Non-pigmented ciliary epithelial cell (primary cell): ENCODE results near the gene TSHZ2.

ENCODE experiments used
- DNase-seq: peaks from one replicate; pipeline ENCODE4 v3.0.0-alpha.2; 2010; ENCODE audit warnings: low read depth

The TSHZ2 gene

DNA sequence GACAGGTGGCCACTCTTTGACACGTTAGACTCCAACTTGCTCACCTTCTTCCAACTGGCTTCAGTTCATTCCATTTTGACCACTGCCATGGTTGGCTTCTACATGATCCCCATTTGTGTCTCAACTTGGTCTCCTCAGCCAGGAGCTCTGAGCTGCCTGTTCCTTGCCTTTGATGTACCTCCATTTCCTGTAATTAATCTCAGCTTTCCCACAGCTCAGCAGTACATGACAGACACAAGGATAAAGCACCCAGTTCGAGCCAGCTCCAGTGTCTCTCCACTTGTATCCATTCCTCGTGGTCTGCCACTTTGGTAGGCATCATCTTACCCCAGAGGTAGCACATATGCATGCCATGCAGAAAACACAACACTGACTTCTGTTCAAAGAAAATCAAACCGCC is 161.0 kb downstream of the TSHZ2 start:
- DNase-seq, result no peak

DNA sequence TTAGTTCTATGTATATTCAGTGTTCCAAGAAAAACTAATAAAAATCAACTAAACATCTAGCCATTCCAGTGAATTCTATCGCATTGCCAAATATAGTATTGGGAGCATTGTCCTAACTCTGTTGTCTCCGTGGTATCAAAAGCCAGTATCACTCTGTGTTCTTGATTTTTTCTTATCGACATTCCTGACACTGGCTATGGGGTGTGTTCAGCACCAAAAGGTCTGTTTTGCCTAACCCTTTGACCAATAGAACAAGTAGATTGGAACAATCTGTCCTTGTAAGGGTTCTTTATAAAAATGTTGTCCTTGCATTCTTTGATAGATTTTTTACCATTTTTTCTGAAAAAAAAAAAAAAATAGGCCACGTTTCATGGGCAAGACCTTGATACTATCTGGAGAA is 161.5 kb downstream of the TSHZ2 start:
- DNase-seq, result no peak

DNA sequence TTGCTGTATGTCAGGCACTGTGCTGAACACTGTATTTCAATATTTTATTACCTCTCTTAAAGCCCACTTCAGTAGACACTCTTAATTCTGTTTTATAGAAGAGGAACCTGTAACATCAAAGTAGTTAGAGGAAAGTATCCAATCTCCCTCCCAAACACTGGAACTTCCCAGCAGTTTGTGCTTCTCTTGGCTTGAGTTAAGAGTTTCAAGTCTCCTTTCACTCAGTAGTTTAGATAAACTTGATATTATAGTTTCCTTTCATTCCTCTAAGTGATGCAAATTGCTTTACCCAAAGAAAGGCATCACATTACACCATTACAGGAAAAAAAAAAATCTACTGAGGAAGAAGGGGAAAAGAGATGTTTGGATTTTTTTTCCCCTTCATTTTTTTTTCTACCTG is 164.3 kb downstream of the TSHZ2 start:
- DNase-seq, result no peak

DNA sequence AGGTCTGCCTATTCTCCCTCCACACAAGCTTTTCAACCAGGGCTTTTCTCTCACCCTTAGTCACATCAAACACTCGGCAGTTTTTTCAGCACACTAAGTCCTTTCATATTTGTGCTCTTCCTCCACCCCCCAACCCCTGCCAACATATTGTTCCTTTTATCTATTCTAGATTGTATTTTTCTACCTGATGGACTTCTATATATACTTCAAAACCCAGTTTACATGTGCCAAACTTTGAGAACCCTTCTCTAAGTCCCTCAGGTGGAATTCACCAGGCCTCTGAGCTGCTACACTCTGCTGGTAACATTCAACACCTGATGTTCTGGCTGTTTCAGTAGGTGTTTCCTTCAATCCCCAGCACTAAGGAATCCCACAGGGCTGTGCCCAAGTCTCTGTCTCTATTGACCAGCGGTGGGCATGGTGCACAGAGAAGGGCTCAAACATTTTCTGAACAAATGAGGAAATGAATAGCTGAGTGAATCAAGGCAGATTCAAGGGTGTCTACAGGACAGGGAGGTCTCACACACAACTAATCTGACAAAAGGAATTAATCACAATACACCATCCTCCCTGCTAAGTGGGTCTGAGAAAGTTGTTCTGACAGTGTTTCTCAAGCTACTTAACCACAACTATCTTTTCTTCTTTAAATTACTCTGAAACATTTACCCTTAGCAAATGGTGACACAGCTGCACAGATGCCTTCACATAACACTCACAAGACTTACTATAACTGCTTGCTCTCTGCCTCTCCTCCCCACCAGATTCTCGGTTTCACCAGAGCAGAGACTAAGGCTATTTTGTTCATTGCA is 166.5 kb downstream of the TSHZ2 start:
- no peak for DNase-seq

DNA sequence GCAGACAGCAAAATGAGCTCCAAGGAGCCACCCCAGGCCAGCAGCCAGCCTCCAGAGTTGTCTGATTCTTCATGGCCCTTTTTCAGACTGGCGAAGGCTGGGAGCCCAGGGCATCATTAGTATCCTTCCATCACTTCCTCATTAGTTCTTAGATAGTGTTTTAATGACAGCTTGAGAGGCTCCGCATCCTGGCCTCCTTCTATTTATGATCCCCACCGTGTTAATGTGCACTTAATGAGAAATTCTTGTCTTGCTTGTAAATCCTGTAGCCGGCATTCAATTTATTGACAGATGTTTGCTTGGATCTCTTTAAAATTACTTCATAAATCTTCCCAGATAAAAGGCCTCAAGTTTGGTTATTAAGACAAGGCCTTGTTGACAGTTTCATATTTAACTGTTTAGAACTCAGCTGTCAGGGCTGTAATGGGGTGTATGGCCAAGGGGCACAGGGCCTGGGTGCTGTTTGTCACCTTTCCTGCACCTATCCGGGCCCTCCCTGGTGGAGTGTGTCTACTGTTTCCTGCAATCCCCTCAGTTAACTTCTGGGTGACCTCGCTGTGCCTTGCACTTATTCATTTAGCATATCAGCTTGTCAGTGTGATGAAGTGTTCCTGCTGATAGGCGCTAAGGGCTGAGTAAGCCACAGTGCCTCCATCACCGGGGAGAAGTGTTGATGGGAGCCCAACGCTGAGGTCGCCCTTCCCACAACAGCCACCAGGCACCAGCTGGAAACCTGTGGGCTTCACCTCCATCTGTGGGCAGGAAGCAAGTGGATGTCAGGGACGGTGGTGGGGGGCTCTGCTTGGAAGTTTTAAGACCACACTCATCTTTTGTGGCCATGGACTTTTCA is 169.3 kb downstream of the TSHZ2 start:
- DNase-seq, result no peak

DNA sequence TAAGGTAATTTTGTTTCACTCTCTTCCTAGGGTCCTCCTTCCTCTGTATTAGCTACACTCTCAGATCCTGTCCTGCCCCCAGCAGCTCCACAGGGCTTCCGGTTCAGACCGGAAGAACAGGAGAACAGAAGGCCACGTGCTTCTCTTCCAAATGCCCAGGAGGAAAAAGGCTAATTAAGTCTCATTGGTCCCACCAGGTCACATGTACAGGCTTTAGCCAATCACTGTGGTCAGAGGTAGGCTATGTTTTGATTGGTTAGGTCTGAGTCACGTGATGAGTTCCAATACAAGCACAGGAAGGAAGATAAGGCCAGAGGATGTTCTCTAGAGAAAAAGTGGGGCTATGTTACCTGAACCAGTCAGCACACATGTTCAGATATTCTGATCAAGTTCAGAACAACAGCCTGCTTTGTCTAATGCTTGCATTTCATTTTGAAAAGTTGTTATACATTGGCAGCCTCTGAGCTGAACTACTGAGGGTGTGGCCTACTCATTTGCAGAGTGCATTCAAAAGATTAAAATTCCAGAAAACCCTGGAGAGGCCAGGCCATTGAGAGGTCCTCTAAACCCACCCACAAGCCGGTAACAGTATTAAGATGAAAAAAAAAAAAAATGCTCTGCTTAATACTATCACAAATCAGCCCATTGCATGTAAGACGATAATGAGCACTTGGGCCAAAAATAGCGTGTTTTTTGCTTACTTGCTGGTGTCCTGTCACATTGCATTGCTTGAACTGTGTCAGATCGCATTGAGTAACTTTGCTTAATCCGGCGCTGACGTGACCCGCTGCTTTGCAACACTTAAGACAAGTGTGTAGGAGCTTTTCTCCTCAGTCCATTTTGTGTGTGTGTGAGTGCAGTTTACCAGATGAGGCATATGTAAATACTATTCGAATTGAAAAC is 170.3 kb downstream of the TSHZ2 start:
- DNase-seq, result no peak

DNA sequence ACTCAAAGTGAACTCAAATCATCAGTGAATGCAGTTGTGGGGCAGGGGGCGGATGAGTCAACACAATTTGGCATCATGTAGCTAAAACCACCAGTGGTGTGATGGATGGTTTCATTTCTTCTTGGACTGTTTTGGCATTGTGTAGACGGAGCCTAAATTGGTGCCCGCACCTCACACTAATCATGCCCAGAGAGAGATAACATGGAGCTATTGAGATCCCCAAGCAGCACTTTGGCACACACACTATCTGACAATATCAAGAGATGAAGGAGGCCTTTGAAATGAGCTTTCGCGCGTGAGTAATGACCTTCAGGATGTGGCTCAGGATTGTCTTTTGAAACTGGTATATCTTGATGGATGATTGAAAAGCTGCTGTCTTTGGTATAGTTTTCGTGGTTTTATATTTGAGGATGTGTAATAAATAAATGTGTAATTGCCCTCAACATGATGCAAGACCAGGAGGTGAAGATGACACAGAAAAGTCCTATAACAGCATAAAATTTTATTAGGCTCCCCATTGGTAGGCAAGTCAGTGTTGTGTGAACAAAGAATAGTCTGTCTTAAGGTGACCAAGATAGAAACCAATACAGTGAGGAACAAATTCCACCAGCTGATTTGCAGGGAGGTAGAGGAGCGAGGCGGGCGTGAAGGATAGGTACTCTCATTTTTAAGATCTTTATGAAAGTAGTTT is 174.2 kb downstream of the TSHZ2 start:
- no peak for DNase-seq

DNA sequence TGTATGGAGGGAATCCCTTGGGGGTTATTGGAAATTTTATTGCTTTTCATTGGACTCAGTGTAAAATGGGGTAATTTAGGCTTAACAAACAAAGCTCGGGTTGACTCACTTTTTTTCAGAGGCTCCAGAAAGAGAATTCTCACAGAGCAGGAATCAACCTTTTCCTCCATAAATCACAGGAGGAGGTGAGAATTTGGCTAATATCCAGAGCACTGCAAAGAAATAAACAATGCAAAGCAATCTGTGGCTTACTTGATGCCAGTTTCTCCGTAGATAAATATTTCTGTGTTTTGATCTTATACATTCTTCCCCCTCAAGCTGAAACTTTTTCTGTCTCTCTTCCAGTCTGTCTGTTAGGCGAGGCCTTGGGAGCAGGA is 176.6 kb downstream of the TSHZ2 start:
- no peak for DNase-seq

DNA sequence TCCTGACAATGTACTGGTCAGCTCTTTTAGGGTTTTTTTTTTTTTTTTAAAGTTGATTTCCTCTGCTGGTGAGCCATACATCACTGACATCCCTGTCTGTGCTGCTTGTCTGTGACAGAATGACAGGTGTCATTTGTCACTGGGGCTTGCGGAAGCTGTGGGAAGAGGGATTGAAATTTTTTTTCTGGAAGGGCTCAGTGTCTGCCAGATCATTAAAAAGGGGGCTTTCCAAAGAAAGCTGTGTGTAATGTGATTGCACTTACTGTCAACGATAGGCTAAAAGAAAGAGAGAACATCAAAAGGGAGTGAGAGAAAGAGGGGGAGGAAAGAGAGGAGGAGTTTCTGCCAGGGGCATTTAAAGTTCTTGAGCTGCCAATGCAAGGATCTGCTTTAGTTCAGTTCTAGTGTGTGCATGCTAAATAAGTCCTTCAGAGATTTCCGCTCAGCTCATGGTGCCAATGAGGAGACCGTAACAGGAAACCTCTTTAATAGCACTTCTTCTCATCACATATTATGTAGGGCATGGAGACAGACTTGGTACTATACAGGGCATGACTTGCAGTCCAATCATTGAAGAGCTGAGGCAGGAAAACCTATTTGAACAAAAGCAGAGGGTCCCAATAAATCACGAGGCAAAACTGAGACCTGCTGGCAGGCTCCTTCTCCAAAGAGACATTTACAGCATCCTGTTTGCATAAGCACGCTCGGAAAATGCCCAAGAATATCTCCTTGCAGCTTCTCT is 177.2 kb downstream of the TSHZ2 start:
- DNase-seq, result no peak

DNA sequence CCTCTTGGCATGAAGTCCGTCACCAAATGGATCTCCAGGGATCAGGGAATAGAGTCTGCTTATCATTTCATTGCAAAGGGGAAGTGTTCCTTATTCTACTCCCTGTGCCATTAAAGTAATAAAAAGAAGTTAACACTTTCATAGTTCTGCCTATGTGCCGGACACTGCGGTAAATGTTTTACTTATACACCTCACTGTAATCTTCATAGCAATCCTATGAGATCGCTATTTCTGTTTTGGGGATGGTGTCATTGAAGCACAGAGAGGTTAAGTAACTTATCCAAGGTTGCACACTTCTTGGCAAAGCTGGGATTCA is 177.7 kb downstream of the TSHZ2 start:
- no peak for DNase-seq

DNA sequence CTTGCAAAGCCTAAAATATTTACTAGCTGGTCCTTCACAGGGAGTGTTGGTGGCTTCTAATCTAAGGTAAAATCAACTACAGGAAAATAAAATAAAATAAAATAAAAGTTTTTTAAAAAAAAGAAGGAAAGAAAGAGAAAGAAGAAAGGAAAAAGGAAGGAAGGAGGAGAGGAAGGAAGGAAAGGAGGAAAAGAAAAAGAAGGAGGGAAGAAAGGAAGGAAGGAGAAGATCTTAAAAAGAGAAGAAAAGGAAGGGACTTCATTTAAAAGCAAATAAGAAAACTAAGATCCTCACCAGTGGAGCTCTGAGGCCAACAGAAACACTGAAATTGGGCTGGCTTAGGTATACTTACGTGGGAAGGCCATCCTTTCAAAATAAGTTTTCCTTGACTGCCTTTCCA is 178.4 kb downstream of the TSHZ2 start:
- no peak for DNase-seq

DNA sequence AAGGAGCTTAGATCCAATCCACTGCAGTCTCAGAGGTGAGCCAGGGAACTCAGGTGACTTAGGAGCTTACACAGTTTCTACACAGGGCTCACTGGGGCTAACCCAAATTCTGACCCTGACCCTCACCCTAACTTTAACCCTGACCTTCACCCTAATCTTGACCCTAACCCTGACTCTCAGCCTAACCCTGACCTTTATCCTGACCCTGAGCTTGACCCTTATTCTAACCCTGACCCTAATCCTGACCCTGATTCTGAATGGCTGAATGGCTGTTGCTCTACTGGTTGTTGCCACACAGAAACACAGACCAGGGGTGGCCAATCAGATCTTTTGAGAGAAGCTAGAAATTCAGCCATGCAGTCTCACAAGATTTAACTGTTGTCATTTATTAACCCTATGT is 180.1 kb downstream of the TSHZ2 start:
- DNase-seq, result no peak

DNA sequence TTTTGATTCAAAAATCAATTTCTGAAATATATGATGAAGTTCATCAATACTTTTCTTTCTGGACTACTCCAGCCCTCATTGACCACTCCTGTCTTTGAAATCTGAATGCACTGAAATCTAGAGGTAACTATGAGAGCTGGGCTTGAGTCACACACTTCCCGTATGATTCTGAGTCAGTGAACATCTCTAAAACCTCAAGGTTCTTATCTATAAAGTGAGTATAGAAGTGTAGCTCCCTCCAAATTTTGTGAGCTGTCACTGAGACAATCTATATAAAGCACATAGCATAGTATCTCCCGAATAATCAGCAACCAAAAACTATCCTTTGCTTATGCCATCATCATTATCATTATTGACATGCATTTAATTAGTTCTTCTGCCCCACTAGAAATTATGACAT is 182.4 kb downstream of the TSHZ2 start:
- no peak for DNase-seq

DNA sequence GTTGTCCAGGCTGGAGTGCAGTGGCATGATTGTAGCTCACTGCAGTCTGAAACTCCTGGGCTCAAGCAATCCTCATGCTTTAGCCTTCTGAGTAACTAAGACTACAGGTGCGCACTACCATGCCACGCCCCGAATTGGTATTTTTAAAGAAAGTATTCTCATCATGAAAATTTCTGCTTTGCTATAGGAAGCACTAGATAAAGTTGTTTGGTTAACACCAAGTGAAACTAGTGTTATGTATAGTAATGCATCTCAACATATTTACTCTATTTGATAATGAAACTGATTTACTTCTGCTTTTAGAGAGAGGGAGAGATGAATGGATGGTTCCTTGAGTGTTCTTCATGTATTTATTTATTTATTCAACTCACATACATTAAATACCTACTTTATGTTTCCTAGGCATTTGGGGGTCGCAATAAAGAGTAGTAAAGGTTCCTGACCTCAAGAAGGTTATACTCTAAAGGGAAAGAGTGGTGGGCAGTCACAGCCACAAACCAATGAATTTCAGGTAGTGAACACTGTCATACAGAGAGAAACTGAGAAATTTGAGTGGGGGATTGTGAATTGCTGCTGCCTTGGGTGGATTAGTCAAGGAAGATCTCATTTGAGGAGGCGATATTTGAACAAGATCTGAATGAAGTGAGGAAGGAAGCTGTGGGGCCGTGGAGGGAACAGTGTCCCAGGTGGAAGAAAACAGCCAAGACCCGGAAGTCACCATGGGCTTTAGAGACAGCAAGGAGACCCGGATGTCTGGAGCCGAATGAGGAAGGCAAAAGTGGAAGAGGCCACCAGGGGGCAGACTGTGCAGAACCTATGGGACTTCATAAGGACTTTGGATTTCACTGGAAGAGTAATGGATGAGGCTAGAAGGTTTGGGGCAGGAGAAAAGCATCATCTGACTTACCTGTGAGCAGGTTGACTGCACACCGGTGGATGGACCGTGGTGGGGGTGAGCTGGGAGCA is 185.6 kb downstream of the TSHZ2 start:
- DNase-seq, result peak; percentile 11

DNA sequence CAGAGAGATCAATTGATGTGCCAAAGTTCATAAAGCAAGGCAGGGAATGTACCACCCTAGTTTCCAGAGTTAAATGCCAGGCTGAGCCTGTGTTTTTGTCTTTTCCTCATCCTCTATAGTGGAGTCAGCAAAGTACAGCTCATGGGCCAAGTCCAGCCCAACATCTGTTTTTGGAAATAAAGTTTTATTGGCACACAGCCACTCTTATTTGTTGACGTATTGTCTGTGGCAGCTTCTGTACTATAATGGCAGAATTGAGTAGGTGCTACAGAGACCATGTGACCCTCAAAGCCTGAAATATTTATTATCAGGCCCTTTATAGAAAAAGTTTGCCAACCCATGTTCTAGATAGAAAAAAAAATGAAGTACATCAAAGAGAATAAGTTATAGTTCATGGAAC is 187.0 kb downstream of the TSHZ2 start:
- no peak for DNase-seq

DNA sequence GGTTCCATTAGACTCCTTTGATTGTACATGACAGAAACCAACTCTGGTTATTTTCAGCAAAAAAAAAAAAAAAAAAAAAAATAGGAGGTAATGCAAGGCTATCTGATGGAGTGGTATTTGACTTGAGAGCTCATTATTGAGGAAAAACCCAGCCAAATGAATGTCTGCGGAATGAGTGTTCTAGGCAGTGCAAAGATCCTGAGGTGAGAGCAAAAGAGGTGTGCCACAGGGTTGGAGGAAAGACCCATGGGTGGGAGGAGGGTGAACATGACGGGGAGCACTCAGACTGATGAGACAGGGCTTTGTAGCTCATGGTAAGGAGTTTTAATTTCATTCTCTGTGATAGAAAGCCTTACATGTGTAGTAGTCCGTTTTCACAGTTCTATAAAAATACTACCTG is 188.9 kb downstream of the TSHZ2 start:
- DNase-seq, result no peak

DNA sequence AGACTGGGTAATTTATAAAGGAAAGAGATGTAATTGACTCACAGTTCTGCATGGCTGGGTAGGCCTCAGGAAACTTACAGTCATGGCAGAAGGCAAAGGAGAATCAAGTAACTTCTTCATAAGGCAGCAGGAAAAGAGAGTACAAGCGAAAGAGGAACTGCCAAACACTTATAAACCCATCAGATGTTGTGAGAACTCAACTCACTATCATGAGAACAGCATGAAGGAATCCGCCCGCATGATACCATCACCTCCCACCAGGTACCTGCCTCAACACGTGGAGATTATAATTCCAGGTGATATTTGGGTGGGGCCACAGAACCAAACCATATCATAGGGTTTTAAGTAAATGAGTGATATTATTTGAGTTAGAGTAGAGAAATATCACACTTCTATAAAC is 189.3 kb downstream of the TSHZ2 start:
- DNase-seq, result no peak

DNA sequence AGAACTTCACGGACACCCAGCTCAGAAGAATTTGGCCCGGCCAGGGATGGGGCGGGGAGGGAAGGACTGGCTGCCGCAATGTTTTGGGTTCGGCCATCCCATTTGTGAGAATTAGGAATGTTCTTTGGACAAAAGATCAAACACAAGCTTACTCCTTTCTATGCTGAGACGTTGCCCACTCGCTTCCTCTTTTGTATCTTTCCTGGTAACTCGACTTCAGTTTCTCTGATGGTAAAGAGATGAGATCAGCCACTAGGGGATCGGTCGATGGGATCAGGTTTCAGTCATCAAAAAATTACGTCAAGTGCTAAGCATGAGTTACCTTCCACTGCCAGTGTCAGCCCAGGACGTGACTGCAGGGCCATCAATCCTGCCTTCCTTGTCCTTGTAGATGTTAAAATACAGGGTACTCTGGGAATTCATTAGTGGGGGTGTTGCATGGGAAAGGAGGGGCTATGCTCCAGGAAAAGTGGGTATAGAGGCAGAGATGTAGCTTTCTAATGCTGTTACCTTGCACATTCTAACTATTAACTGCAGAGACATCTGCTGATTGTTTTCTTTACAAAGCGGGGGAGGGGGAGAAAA is 190.2 kb downstream of the TSHZ2 start:
- DNase-seq, result peak; percentile 27

DNA sequence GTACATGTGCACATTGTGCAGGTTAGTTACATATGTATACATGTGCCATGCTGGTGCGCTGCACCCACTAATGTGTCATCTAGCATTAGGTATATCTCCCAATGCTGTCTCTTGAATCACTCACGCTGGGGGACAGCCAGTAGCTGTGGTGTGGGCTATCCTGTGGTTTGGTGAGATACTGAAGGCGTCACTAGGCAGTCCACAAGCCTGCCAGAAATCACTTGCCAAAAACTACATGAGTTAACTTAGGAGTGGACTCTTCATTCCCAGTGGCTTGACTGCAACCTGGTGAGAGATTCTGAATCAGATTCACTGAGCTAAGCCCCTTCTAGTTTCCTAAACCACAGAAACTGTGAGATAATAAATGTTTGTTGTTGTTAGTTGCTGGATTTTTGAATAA is 191.3 kb downstream of the TSHZ2 start:
- no peak for DNase-seq

DNA sequence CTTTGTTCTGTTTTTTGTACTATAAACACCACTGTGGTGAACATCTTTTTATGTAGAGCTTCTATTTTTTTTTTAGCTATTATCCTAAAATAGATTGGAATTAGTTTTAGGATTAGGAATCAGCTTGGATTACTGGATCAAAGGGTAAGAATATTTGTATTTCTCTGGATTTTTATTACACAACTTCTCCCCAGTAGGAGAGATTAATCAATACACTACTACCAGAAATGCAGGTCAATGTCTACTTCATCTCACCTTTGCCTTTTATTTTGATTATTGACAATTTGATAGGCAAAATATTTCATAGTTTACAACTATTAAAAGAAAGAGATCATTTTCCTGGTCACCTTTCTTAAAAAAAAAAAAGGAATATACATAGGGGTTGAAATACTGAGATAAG is 191.9 kb downstream of the TSHZ2 start:
- DNase-seq, result no peak
